Chondrocyte (in vitro differentiated cells): Measurements from ENCODE around the gene CES4A. TPM values are rescaled to one million over a fixed set of nuclear protein-coding genes. Genes with fewer than 3 reads are reported as not detected.

Source experiments
- DNase-seq: peaks from one replicate; pipeline ENCODE4 v3.0.0; 2021; ENCODE audit warnings: mixed read lengths, low spot score
- H3K27ac Mint-ChIP-seq: one replicate; pipeline ENCODE4 v1.8.0; 2021; ENCODE audit warnings: mild to moderate bottlenecking, moderate library complexity, mixed read lengths; ENCODE audit not compliant: unreplicated experiment
- H3K27me3 Mint-ChIP-seq: 2 replicates; pipeline ENCODE4 v1.8.0; 2021; ENCODE audit warnings: low read depth, mixed read lengths
- H3K36me3 Mint-ChIP-seq: 2 replicates; pipeline ENCODE4 v1.8.0; 2021; ENCODE audit warnings: low read depth, mixed read lengths
- H3K4me1 Mint-ChIP-seq: 2 replicates; pipeline ENCODE4 v1.8.0; 2021; ENCODE audit warnings: low read depth, mild to moderate bottlenecking, mixed read lengths
- H3K4me3 Mint-ChIP-seq: one replicate; pipeline ENCODE4 v1.8.0; 2021; ENCODE audit warnings: mild to moderate bottlenecking, moderate library complexity, mixed read lengths; ENCODE audit not compliant: unreplicated experiment
- H3K9me3 Mint-ChIP-seq: 2 replicates; pipeline ENCODE4 v1.8.0; 2021; ENCODE audit warnings: low read depth, mixed read lengths
- long read RNA-seq: library from polyadenylated mRNA; stranded (forward); transcript quantifications from one replicate; pipeline ENCODE4 v2.0.0, GENCODE V29; 2021
- total RNA-seq: library from RNA; stranded (reverse); gene quantifications from 3 replicates; pipeline ENCODE4 v1.2.1, GENCODE V29; 2021
- TF ChIP-seq, protein P1 (sequence below): fragments of 200-600 bp; sonication (generic); IDR thresholded peaks from 2 replicates; pipeline ENCODE4 v1.5.0; 2021; ENCODE audit warnings: antibody characterized with exemption, mild to moderate bottlenecking, moderate library complexity

The CES4A gene
- total RNA-seq = 1.6 to 6.6 TPM (median 2.6 TPM) in 3 replicates
- long read RNA-seq, partial matches to known transcripts = 1 of 4 reads
- long read RNA-seq, other reads (novel, unspliced or antisense) = 2 of 4 reads

GRCh38 chr16:66988197-66988788 lies at the start of gene CES4A:
CES4A (plus strand) TSS chr16:66988589; CDS start chr16:66988773, 184 bp downstream.
- H3K27ac Mint-ChIP-seq = no peak within 1 kb of the TSS
- DNase-seq = no peak
- H3K27me3 Mint-ChIP-seq = no peaks in the 10 kb centered on the region
- TF ChIP-seq, protein P1, sequence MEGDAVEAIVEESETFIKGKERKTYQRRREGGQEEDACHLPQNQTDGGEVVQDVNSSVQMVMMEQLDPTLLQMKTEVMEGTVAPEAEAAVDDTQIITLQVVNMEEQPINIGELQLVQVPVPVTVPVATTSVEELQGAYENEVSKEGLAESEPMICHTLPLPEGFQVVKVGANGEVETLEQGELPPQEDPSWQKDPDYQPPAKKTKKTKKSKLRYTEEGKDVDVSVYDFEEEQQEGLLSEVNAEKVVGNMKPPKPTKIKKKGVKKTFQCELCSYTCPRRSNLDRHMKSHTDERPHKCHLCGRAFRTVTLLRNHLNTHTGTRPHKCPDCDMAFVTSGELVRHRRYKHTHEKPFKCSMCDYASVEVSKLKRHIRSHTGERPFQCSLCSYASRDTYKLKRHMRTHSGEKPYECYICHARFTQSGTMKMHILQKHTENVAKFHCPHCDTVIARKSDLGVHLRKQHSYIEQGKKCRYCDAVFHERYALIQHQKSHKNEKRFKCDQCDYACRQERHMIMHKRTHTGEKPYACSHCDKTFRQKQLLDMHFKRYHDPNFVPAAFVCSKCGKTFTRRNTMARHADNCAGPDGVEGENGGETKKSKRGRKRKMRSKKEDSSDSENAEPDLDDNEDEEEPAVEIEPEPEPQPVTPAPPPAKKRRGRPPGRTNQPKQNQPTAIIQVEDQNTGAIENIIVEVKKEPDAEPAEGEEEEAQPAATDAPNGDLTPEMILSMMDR = no peak
- H3K9me3 Mint-ChIP-seq = no peaks in the 10 kb centered on the region
- no peaks in the 10 kb centered on the region for H3K36me3 Mint-ChIP-seq
- H3K4me3 Mint-ChIP-seq = no peak within 1 kb of the TSS
- H3K4me1 Mint-ChIP-seq = no peaks in the 10 kb centered on the region

DNA sequence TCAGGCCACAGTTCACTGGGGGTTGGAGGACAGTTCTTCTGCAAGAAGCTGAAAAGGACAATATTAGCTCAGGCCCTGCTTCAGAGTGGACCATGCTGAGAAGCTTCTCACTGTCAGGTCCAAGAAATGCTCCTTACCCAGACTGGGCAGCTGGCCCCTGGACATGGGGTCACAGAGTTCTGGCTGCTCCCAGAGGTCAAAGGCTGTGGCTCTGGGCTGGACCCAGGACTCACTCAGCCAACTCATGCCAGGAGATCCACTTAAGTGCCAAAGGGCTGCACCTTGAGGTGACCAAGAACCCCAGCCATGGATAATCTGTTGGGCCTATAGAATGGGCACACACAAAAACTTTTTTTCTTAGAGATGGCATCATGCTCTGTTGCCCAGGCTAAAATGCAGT lies 49.0 kb upstream of the CES4A start:
- TF ChIP-seq, protein P1 = no peak
- H3K36me3 Mint-ChIP-seq = peaks cover 18% of the 10 kb centered on the region
- no peaks in the 10 kb centered on the region for H3K27me3 Mint-ChIP-seq
- H3K4me1 Mint-ChIP-seq = peaks cover 20% of the 10 kb centered on the region
- H3K9me3 Mint-ChIP-seq = no peaks in the 10 kb centered on the region
- H3K4me3 Mint-ChIP-seq = no peak overlapping the region
- DNase-seq = no peak
- H3K27ac Mint-ChIP-seq = no peak overlapping the region

- no peak overlapping the region for H3K27ac Mint-ChIP-seq
- H3K9me3 Mint-ChIP-seq = no peaks in the 10 kb centered on the region
- H3K4me3 Mint-ChIP-seq = no peak overlapping the region
- DNase-seq = no peak
- TF ChIP-seq, protein P1 = no peak
- H3K4me1 Mint-ChIP-seq = peaks cover 16% of the 10 kb centered on the region
- no peaks in the 10 kb centered on the region for H3K27me3 Mint-ChIP-seq
- peaks cover 18% of the 10 kb centered on the region for H3K36me3 Mint-ChIP-seq
These were observed 48.2 kb upstream of the CES4A start for GRCh38 chr16:66940236-66940635.

DNA sequence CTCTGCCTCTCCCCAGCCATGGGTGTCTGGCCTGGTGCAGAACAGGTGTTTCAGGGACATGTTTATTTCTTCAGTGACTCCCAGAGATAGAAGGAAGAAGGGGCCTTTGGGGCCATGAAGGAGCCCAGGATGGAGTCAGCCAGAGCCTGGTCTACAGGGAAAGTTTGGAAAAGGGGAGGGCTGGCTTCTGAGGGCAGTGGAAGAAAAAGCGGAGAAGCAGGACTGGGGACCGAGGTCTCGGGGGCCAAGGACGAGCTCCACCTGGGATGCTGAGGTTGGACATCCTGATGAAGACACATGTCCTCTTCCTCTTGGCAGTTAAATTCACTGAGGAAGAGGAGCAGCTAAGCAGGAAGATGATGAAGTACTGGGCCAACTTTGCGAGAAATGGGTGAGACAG lies 45.4 kb upstream of the CES4A start:
- Mint-ChIP-seq H3K36me3 (peaks cover 18% of the 10 kb centered on the region), H3K27me3 (no peaks in the 10 kb centered on the region)

DNA sequence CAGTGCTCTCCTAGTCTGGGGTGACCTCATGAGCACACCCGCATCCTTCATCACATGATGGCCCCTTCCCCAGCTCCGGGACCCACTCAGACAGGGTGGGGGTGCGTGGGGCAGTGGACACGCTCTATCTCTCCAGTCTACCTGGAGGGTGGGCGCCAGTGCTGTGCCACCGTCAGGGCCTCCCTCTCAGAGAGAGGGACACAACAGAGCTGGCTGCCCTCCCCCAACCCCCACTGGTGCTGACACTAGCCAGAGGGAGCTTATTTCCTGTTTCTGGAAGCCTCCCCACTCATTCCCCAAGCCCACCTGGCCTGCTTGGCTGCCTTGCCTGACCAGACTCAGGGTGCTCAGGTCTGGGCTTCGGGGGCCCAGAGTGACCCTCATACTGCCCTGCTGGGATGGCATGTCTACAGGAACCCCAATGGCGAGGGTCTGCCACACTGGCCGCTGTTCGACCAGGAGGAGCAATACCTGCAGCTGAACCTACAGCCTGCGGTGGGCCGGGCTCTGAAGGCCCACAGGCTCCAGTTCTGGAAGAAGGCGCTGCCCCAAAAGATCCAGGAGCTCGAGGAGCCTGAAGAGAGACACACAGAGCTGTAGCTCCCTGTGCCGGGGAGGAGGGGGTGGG lies 44.8 kb upstream of the CES4A start:
- TF ChIP-seq, protein P1 = no peak
- no peaks in the 10 kb centered on the region for H3K9me3 Mint-ChIP-seq
- no peak for DNase-seq
- H3K27me3 Mint-ChIP-seq = no peaks in the 10 kb centered on the region
- no peak overlapping the region for H3K4me3 Mint-ChIP-seq
- no peak overlapping the region for H3K27ac Mint-ChIP-seq
- peaks cover 18% of the 10 kb centered on the region for H3K36me3 Mint-ChIP-seq
- peaks cover 2% of the 10 kb centered on the region for H3K4me1 Mint-ChIP-seq

More for the DNA sequence above, 45.4 kb upstream of the CES4A start:
- Mint-ChIP-seq H3K9me3 (no peaks in the 10 kb centered on the region), H3K27ac (no peak overlapping the region), H3K4me3 (no peak overlapping the region), H3K4me1 (peaks cover 2% of the 10 kb centered on the region)
- no peak for DNase-seq
- TF ChIP-seq, protein P1 = no peak
